IMR-90 (cell line): ENCODE measurements around the gene ST6GALNAC2. TPM values are rescaled to one million over a fixed set of nuclear protein-coding genes. Genes with fewer than 3 reads are reported as not detected.

Source experiments
- ATAC-seq: fragments of 200-7000 bp; cut with Tn5 transposase; 2 replicates; pipeline ENCODE4 v1.9.1; 2020; ENCODE audit warnings: low read depth, mild to moderate bottlenecking, moderate library complexity
- BruUV-seq: library from RNA; stranded (reverse); fragments of 400-500 nt; replicated peaks from 2 replicates; lab custom pipeline; 2021; lab: Mats Ljungman, UMichigan
- CTCF ChIA-PET: fragments of 300-600 bp; formaldehyde crosslinking; extraction: SDS; loops from one replicate; lab custom pipeline; 2021; ENCODE audit warnings: antibody characterized with exemption; lab: Yijun Ruan, JAX
- POLR2A ChIA-PET: fragments of 300-600 bp; sonication (Branson Sonifier 250); formaldehyde crosslinking; loops from one replicate; lab custom pipeline; 2022; ENCODE audit warnings: antibody characterized with exemption; ENCODE audit not compliant: unreplicated experiment; lab: Charles Lee
- DNase-seq: peaks from one replicate; pipeline ENCODE4 v3.0.0; 2013
- H2AFZ ChIP-seq: replicated peaks from 2 replicates; pipeline ENCODE3; 2013; ENCODE audit warnings: low read length, mild to moderate bottlenecking; ENCODE audit not compliant: poor library complexity
- H2AK5ac ChIP-seq: 2 replicates; pipeline ENCODE4 v1.6.1; 2013; ENCODE audit warnings: low read depth, low read length, inconsistent platforms
- H2AK9ac ChIP-seq: replicated peaks from 2 replicates; pipeline ENCODE3; 2013; ENCODE audit warnings: mild to moderate bottlenecking, low read depth, low read length, moderate library complexity; ENCODE audit not compliant: poor library complexity
- H2BK120ac ChIP-seq: 2 replicates; pipeline ENCODE4 v1.6.1; 2013; ENCODE audit warnings: low read depth, low read length, inconsistent platforms
- H2BK15ac ChIP-seq: 3 replicates; pipeline ENCODE4 v1.6.1; 2013; ENCODE audit warnings: low read depth, low read length, inconsistent platforms
- H2BK20ac ChIP-seq: 2 replicates; pipeline ENCODE4 v1.6.1; 2013; ENCODE audit warnings: low read depth, mild to moderate bottlenecking, inconsistent platforms, low read length, moderate library complexity
- H2BK5ac ChIP-seq: 2 replicates; pipeline ENCODE4 v1.6.1; 2013; ENCODE audit warnings: mild to moderate bottlenecking, low read depth, low read length, inconsistent platforms; ENCODE audit not compliant: poor library complexity, severe bottlenecking
- H3K14ac ChIP-seq: replicated peaks from 2 replicates; pipeline ENCODE4 v1.6.1; 2013; ENCODE audit warnings: low read depth, low read length, inconsistent platforms
- H3K18ac ChIP-seq: 2 replicates; pipeline ENCODE4 v1.6.1; 2013; ENCODE audit warnings: low read depth, low read length, control low read depth
- H3K23ac ChIP-seq: 2 replicates; pipeline ENCODE4 v1.6.1; 2013; ENCODE audit warnings: low read depth, low read length, inconsistent platforms
- H3K27ac ChIP-seq: 2 replicates; pipeline ENCODE4 v1.5.1; 2013; ENCODE audit warnings: mild to moderate bottlenecking, control low read depth, low read length; ENCODE audit not compliant: insufficient read depth
- H3K27me3 ChIP-seq: 2 replicates; pipeline ENCODE4 v1.6.1; 2013; ENCODE audit warnings: low read length; ENCODE audit not compliant: control insufficient read depth, insufficient read depth
- H3K36me3 ChIP-seq: 2 replicates; pipeline ENCODE4 v1.6.1; 2013; ENCODE audit warnings: low read length, mixed read lengths; ENCODE audit not compliant: control insufficient read depth, insufficient read depth
- H3K4ac ChIP-seq: 2 replicates; pipeline ENCODE4 v1.6.1; 2013; ENCODE audit warnings: low read depth, low read length, inconsistent platforms
- H3K4me1 ChIP-seq: 2 replicates; pipeline ENCODE4 v1.6.1; 2013; ENCODE audit warnings: low read length, mixed read lengths; ENCODE audit not compliant: control insufficient read depth, insufficient read depth
- H3K4me2 ChIP-seq: 2 replicates; pipeline ENCODE4 v1.6.1; 2013; ENCODE audit warnings: low read depth, mild to moderate bottlenecking, control low read depth, low read length, moderate library complexity
- H3K4me3 ChIP-seq: 2 replicates; pipeline ENCODE4 v1.5.1; 2013; ENCODE audit warnings: low read depth, mild to moderate bottlenecking, control low read depth, low read length, moderate library complexity; ENCODE audit not compliant: insufficient read depth
- H3K56ac ChIP-seq: 2 replicates; pipeline ENCODE4 v1.6.1; 2013; ENCODE audit warnings: low read length, inconsistent platforms; ENCODE audit not compliant: insufficient read depth; ENCODE audit errors: extremely low read depth
- H3K79me1 ChIP-seq, 2 experiments: 2 replicates each; pipeline ENCODE4 v1.6.1; 2013; ENCODE audit warnings: low read length in 2 of 2, inconsistent platforms in 1 of 2, low read depth in 1 of 2
- H3K9ac ChIP-seq: 2 replicates; pipeline ENCODE4 v1.6.1; 2013; ENCODE audit warnings: low read depth, low read length, control low read depth
- H3K9me1 ChIP-seq: 2 replicates; pipeline ENCODE4 v1.6.1; 2013; ENCODE audit warnings: low read length, inconsistent platforms; ENCODE audit not compliant: insufficient read depth
- H3K9me3 ChIP-seq: 2 replicates; pipeline ENCODE4 v1.6.1; 2013; ENCODE audit warnings: low read length; ENCODE audit not compliant: control insufficient read depth, insufficient read depth
- H4K20me1 ChIP-seq: 2 replicates; pipeline ENCODE4 v1.6.1; 2013; ENCODE audit warnings: low read length, inconsistent platforms; ENCODE audit not compliant: insufficient read depth
- H4K5ac ChIP-seq: 2 replicates; pipeline ENCODE4 v1.6.1; 2013; ENCODE audit warnings: mild to moderate bottlenecking, low read depth, low read length, control low read depth
- H4K8ac ChIP-seq, 2 experiments: 2 replicates each; pipeline ENCODE4 v1.6.1; 2013; ENCODE audit warnings: low read depth in 2 of 2, low read length in 2 of 2, control low read depth in 1 of 2, inconsistent platforms in 1 of 2
- H4K91ac ChIP-seq: 2 replicates; pipeline ENCODE4 v1.6.1; 2013; ENCODE audit warnings: low read depth, low read length, inconsistent platforms; ENCODE audit not compliant: insufficient read depth
- BHLHE40 ChIP-seq: fragments of 150-350 bp; IDR thresholded peaks from 2 replicates; pipeline ENCODE4 v1.6.1; 2016; ENCODE audit warnings: mild to moderate bottlenecking, low read depth, low read length
- RAD21 ChIP-seq: IDR thresholded peaks from 2 replicates; pipeline ENCODE4 v1.6.1; 2012; ENCODE audit warnings: low read length, improper control_type of control experiment
- RFX5 ChIP-seq: IDR thresholded peaks from 2 replicates; pipeline ENCODE4 v1.8.0; 2012; ENCODE audit warnings: low read depth, mild to moderate bottlenecking, low read length, moderate library complexity
- SMC3 ChIP-seq: fragments of 150-350 bp; IDR thresholded peaks from 2 replicates; pipeline ENCODE4 v1.6.1; 2016; ENCODE audit warnings: low read depth, mild to moderate bottlenecking, antibody characterized with exemption, low read length, moderate library complexity
- WGBS, 2 experiments: methylation state at CpG; one replicate each; pipeline versions ENCODE4 v1.1.5 to v1.1.7; 2013; ENCODE audit warnings: missing lambda C conversion rate in 2 of 2; ENCODE audit not compliant: insufficient read length in 1 of 2; ENCODE audit errors: extremely low coverage in 2 of 2; 5-methylcytosine and 5-hydroxymethylcytosine counted together
- dilution Hi-C: fragments of 300-500 bp; cut with HindIII; formaldehyde crosslinking; loops from one replicate; pipeline ENCODE4 v1.14.3; 2018; ENCODE audit warnings: low sequenced_read_pairs; ENCODE audit not compliant: unreplicated experiment
- in situ Hi-C: fragments of 300-500 bp; cut with MboI; formaldehyde crosslinking; loops from 3 replicates; pipeline ENCODE4 v1.14.3; 2019; ENCODE audit warnings: low sequenced_read_pairs, inconsistent platforms, mixed read lengths
- intact Hi-C: fragments of 100-400 bp; cut with micrococcal nuclease; formaldehyde crosslinking; loops from 2 replicates; pipeline ENCODE4 v1.10.0; 2022
- polyA plus RNA-seq, 3 experiments: library from polyadenylated mRNA; depleted of rRNA; stranded (reverse); fragments of >200 nt; gene quantifications; 2 replicates each; pipeline ENCODE4 v1.2.3, GENCODE V29; 2012; ENCODE audit warnings: low replicate concordance in 1 of 3
- total RNA-seq: library from RNA; depleted of rRNA; stranded (reverse); fragments of >200 nt; gene quantifications from 2 replicates; pipeline ENCODE4 v1.2.3, GENCODE V29; 2012
- TF ChIP-seq, protein P1 (sequence below): conservative IDR thresholded peaks from 2 replicates; pipeline ENCODE4 v1.5.1; 2012; ENCODE audit warnings: mild to moderate bottlenecking, low read depth, low read length, improper control_type of control experiment

The ST6GALNAC2 gene
- total and polyA plus RNA-seq, 2 of the 4 experiments (the other 2 are of a cell fraction): 0.10 TPM; not detected in 1

DNA sequence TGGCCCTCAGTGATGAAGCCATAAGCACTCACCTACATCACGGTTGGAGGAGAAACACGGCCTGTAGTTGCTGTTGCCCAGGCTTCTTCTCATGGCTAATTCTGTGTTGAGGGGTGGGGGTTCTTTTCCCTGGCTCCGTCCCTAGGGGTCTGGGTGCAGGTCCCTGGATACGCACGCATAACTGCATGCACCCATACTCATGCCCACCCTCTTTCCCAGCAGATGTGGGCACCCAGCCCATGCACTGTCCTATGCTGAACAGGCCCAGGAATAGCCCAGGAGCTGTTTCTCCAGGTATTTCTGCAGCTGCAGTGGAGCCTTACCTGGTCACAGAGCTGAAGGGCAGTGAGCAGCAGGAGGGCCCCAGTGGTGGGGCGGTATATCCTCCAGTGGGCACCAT, 39.8 kb upstream of the ST6GALNAC2 start:
- Histone ChIP-seq H3K14ac (no peak overlapping the region), H2BK20ac (no peak overlapping the region), H3K27me3 (peaks cover 17% of the 10 kb centered on the region), H4K20me1 (no peaks in the 10 kb centered on the region), H3K4me2 (no peak overlapping the region), H4K5ac (no peak overlapping the region), H3K9ac (no peak overlapping the region), H2AK9ac (no peak overlapping the region), H4K91ac (no peak overlapping the region), H2AK5ac (no peak overlapping the region), H3K79me1 (no peaks in the 10 kb centered on the region), H3K36me3 (no peaks in the 10 kb centered on the region), H2BK15ac (no peak overlapping the region), H3K4me1 (peaks cover 2% of the 10 kb centered on the region; the same call in 1 of the 2 replicates), H3K23ac (no peak overlapping the region), H3K9me3 (no peaks in the 10 kb centered on the region), H3K9me1 (no peaks in the 10 kb centered on the region), H3K27ac (no peak overlapping the region), H2AFZ (no peak overlapping the region), H4K8ac (no peak overlapping the region), H3K4ac (no peak overlapping the region), H2BK120ac (no peak overlapping the region), H3K18ac (no peak overlapping the region), H3K56ac (no peak overlapping the region), H2BK5ac (no peak overlapping the region), H3K4me3 (no peak overlapping the region)
- intact Hi-C loops (no loop called here), in situ Hi-C loops (no loop called here), dilution Hi-C loops (no loop called here)
- no peak for DNase-seq
- TF ChIP-seq RFX5 (no peak), RAD21 (no peak), SMC3 (no peak), BHLHE40 (no peak)
- TF ChIP-seq, protein P1, sequence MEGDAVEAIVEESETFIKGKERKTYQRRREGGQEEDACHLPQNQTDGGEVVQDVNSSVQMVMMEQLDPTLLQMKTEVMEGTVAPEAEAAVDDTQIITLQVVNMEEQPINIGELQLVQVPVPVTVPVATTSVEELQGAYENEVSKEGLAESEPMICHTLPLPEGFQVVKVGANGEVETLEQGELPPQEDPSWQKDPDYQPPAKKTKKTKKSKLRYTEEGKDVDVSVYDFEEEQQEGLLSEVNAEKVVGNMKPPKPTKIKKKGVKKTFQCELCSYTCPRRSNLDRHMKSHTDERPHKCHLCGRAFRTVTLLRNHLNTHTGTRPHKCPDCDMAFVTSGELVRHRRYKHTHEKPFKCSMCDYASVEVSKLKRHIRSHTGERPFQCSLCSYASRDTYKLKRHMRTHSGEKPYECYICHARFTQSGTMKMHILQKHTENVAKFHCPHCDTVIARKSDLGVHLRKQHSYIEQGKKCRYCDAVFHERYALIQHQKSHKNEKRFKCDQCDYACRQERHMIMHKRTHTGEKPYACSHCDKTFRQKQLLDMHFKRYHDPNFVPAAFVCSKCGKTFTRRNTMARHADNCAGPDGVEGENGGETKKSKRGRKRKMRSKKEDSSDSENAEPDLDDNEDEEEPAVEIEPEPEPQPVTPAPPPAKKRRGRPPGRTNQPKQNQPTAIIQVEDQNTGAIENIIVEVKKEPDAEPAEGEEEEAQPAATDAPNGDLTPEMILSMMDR: no peak
- WGBS, 2 experiments: no CpG with 5 or more reads among the region's 6 CpGs
- ChIA-PET CTCF (interaction anchor here (2.1 to 2.4 kb wide), 2 partner anchors 68 to 102 kb away, joined by 7 to 19 read pairs; no protein-coding TSS in a partner anchor), POLR2A (no interaction called here)
- ATAC-seq: no peak
- no TSS peak for BruUV-seq
